ENCODE data around the gene PHETA2. TPM values are rescaled to one million over a fixed set of nuclear protein-coding genes. Genes with fewer than 3 reads are reported as not detected.
"Not testable (repeated sequence)": the region's sequence is repeated elsewhere in the genome, so short reads cannot be mapped to it uniquely, and the experiment has no call there.

The PHETA2 gene
- polyA plus RNA-seq, 1 experiment: 10.6 TPM

DNA sequence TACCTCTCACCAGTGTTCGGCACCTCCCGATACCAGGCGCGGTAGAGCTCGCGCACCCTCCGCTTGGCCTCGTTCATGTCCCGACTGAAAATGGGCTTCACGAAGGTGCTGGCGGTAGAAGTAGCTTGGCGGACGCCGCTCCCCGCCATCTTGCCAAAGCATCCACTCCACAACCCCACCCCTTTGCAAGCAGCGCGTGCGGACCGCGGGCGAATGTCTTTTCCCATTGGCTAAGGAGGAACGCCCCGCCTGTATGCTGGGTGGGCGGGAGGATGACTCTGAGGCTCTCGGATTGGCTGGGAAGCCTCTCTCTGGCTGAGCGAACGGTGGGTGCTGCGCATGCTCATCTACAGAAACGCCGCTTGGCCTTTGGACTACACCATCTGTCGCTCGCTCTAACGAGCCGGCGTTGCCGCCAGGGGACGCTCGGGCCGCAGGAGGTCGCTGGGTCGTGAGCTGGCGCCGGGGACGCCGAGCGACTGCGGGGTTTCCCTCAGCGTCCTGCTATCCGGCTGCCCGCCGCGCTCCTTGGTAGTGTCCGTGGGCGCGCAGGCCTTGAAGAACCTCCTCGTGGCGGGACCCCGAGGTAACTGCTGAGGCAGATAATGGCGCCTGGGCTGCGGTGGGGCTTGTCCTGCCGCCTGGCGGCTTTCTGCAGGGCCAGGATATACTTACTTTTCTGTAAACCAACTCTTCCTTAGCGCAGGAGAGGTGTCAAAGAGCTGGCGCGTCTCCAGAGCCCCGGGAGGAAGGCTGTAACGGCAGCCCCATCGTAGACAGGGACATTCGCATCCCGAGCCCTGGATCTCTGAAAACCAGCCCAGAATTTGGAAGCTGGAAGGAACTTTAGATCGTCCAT, 16.8 kb downstream of the PHETA2 start, which contains the start of gene NDUFA6:
TSS of gene NDUFA6 (minus strand) at position 177 of the 859 bp plus-strand sequence. CDS start at position 149, 28 bp downstream.
- ChIA-PET POLR2A (interaction anchor here (0.7 to 2.9 kb wide), 5 partner anchors 11 to 487 kb away, joined by 3 to 18 read pairs (median 5); partner anchors contain the start of gene SMDT1), CTCF (interaction anchor here (0.6 to 4.1 kb wide), 31 partner anchors 9 to 936 kb away, joined by 3 to 56 read pairs (median 4); partner anchors contain the start of gene CENPM)
- DNase-seq (ENCODE audit: low read depth, low spot score): peak; percentile 97
- H3K27ac ChIP-seq (ENCODE audit: low read depth, low read length): peak within 1 kb of the TSS; percentile 90
- TF ChIP-seq, protein P1, sequence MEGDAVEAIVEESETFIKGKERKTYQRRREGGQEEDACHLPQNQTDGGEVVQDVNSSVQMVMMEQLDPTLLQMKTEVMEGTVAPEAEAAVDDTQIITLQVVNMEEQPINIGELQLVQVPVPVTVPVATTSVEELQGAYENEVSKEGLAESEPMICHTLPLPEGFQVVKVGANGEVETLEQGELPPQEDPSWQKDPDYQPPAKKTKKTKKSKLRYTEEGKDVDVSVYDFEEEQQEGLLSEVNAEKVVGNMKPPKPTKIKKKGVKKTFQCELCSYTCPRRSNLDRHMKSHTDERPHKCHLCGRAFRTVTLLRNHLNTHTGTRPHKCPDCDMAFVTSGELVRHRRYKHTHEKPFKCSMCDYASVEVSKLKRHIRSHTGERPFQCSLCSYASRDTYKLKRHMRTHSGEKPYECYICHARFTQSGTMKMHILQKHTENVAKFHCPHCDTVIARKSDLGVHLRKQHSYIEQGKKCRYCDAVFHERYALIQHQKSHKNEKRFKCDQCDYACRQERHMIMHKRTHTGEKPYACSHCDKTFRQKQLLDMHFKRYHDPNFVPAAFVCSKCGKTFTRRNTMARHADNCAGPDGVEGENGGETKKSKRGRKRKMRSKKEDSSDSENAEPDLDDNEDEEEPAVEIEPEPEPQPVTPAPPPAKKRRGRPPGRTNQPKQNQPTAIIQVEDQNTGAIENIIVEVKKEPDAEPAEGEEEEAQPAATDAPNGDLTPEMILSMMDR (IDR thresholded peaks at IDR 0.05; ENCODE audit: low read depth, low read length): peak; percentile 86
- peaks cover 8% of the 10 kb centered on the region for H3K9me3 ChIP-seq (ENCODE audit: control insufficient read depth, insufficient read depth, low read length)
- H3K27me3 ChIP-seq (ENCODE audit: control insufficient read depth, insufficient read depth, low read length): no peaks in the 10 kb centered on the region
- peak within 1 kb of the TSS; percentile 93 for H3K4me3 ChIP-seq (ENCODE audit: low read depth, low read length)

DNA sequence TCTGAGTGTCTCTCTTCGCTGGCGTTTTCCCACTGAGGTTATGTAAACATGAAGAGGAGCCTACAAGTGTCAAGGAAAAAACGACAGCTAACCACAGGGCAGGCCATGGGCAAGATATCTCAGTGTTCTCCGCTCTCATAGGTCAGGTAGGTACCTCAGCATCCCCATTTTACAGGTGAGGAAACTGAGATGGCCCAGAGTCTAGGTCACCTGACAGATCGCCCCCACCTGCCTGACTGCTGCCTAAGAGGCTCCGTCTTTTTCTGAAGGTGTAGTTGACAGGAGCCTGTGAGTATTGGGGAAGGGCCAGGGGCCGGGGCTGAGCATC, 17.4 kb downstream of the PHETA2 start:
- Histone ChIP-seq H3K4me3 (ENCODE audit: low read depth, low read length) (peak overlapping the region; percentile 71), H3K27me3 (ENCODE audit: control insufficient read depth, insufficient read depth, low read length) (no peaks in the 10 kb centered on the region), H3K27ac (ENCODE audit: low read depth, low read length) (peak overlapping the region; percentile 52), H3K9me3 (ENCODE audit: control insufficient read depth, insufficient read depth, low read length) (peaks cover 8% of the 10 kb centered on the region)
- ChIA-PET CTCF (interaction anchor here (0.6 to 4.1 kb wide), 30 partner anchors 9 to 391 kb away, joined by 3 to 56 read pairs (median 4); partner anchors contain the start of gene CENPM), POLR2A (interaction anchor here (0.7 to 2.9 kb wide), 5 partner anchors 12 to 487 kb away, joined by 3 to 18 read pairs (median 5); partner anchors contain the start of gene SMDT1)
- no peak for DNase-seq (ENCODE audit: low read depth, low spot score)
- TF ChIP-seq, protein P1 (IDR thresholded peaks at IDR 0.05; ENCODE audit: low read depth, low read length): no peak

- no peaks in the 10 kb centered on the region for H3K27me3 ChIP-seq (ENCODE audit: control insufficient read depth, insufficient read depth, low read length)
- no peak overlapping the region for H3K4me3 ChIP-seq (ENCODE audit: low read depth, low read length)
- POLR2A ChIA-PET: no interaction called here
- no peak for DNase-seq (ENCODE audit: low read depth, low spot score)
- H3K9me3 ChIP-seq (ENCODE audit: control insufficient read depth, insufficient read depth, low read length): peaks cover 25% of the 10 kb centered on the region
- H3K27ac ChIP-seq (ENCODE audit: low read depth, low read length): no peak overlapping the region
- CTCF ChIA-PET: interaction anchor here (2.4 kb wide), 1 partner anchor 10 kb away, joined by 12 read pairs; the partner anchor contains the start of gene NDUFA6
- TF ChIP-seq, protein P1 (IDR thresholded peaks at IDR 0.05; ENCODE audit: low read depth, low read length): no peak
These were observed 27.2 kb downstream of the PHETA2 start for GRCh38 chr22:42101199-42101598.

DNA sequence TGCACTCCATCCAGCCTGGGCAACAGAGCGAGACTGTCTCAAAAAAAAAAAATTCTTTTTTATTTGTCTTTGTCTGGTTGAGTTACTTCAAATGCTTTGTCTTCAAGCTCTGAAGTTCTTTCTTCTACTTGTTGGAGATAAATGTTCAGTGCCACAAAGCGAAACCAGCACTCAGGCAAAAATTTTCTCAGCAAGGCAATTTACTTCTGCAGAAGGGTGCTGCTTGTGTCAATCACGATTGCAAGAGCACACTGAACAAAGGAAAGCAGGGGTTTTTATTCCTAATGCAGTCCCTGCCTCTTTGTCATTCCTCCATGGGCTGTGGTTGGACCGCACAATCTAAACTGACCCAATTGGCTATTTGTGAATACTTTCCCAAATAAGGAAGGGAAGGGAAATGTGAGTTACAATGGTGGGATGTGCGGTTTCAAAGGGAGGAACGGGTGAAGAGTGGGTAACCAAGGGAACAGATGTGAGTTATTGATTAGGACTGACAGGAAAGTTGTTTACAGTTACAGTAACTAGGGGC, 30.3 kb downstream of the PHETA2 start:
- H3K27me3 ChIP-seq (ENCODE audit: control insufficient read depth, insufficient read depth, low read length); POLR2A ChIA-PET; DNase-seq (ENCODE audit: low read depth, low spot score); H3K27ac ChIP-seq (ENCODE audit: low read depth, low read length); H3K4me3 ChIP-seq (ENCODE audit: low read depth, low read length): not testable (repeated sequence)
- CTCF ChIA-PET: interaction anchor here (1.0 kb wide), 1 partner anchor 13 kb away, joined by 3 read pairs; no protein-coding TSS in a partner anchor
- H3K9me3 ChIP-seq (ENCODE audit: control insufficient read depth, insufficient read depth, low read length): peaks cover 26% of the 10 kb centered on the region

DNA sequence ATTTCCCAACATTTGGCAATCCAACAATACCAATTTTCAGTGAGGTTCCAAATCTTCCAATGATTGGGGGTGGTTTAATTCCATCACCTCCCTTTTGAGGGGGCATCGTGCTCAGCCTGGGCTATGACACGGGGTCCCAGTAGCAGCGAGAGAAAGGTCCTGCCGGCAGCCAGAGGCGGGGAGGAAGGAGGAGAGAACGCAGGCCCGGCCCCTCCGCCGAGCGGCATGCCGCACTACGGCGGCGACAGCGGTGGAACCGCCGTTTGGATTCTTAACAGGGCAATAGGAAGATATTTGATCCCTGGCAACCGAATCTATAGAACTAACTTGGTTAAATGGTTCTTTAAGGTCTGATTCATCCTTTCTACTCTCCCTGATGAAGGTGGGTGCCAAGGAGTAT, 34.8 kb downstream of the PHETA2 start:
- Histone ChIP-seq H3K9me3 (ENCODE audit: control insufficient read depth, insufficient read depth, low read length) (peaks cover 11% of the 10 kb centered on the region), H3K4me3 (ENCODE audit: low read depth, low read length) (no peak overlapping the region), H3K27me3 (ENCODE audit: control insufficient read depth, insufficient read depth, low read length) (peaks cover 2% of the 10 kb centered on the region), H3K27ac (ENCODE audit: low read depth, low read length) (no peak overlapping the region)
- DNase-seq (ENCODE audit: low read depth, low spot score): no peak
- ChIA-PET POLR2A (no interaction called here), CTCF (interaction anchor here (2.0 kb wide), 1 partner anchor 17 kb away, joined by 4 read pairs; no protein-coding TSS in a partner anchor)
- TF ChIP-seq, protein P1 (IDR thresholded peaks at IDR 0.05; ENCODE audit: low read depth, low read length): no peak
